ENCODE data around the gene ZSWIM5. TPM values are rescaled to one million over a fixed set of nuclear protein-coding genes. Genes with fewer than 3 reads are reported as not detected.

Gene ZSWIM5
- total RNA-seq, 1 experiment from 2014 or later = 2.2 TPM

GRCh38 chr1:45016767-45017166 lies 189.6 kb downstream of the ZSWIM5 start (continued):
- TF ChIP-seq SMAD4 (CRISPR knock-in tag; IDR thresholded peaks at IDR 0.05) (no peak), TP53 (CRISPR knock-in tag; IDR thresholded peaks at IDR 0.05) (no peak), HMGA2 (CRISPR knock-in tag; IDR thresholded peaks at IDR 0.05) (no peak), ZBTB43 (CRISPR knock-in tag; IDR thresholded peaks at IDR 0.05) (no peak), ATF1 (CRISPR knock-in tag; IDR thresholded peaks at IDR 0.05) (no peak), RORB (CRISPR knock-in tag; IDR thresholded peaks at IDR 0.05) (no peak), ZSCAN18 (CRISPR knock-in tag; IDR thresholded peaks at IDR 0.05) (no peak), ZNF425 (CRISPR knock-in tag; conservative IDR thresholded peaks at IDR 0.05) (no peak)

GRCh38 chr1:45016090-45016697 lies 190.2 kb downstream of the ZSWIM5 start:
- peaks cover 14% of the 10 kb centered on the region for H3K4me1 Mint-ChIP-seq
- no peaks in the 10 kb centered on the region for H3K27me3 Mint-ChIP-seq (ENCODE audit: low read depth)
- ATAC-seq = no peak
- no peak overlapping the region for H3K27ac Mint-ChIP-seq
- CTCF ChIA-PET = interaction anchor here (0.8 to 13.0 kb wide), 2 partner anchors 286 to 477 kb away, joined by 3 to 317 read pairs; no protein-coding TSS in a partner anchor
- DNase-seq (ENCODE audit: low spot score) = no peak
- H3K4me3 Mint-ChIP-seq = no peak overlapping the region
- peaks cover 2% of the 10 kb centered on the region for H3K36me3 Mint-ChIP-seq
- no peaks in the 10 kb centered on the region for H3K9me3 Mint-ChIP-seq
- TF ChIP-seq IRF2 (CRISPR knock-in tag; IDR thresholded peaks at IDR 0.05; ENCODE audit: borderline replicate concordance, low read depth) (no peak), NR2C2 (CRISPR knock-in tag; IDR thresholded peaks at IDR 0.05) (no peak), ERG (CRISPR knock-in tag; IDR thresholded peaks at IDR 0.05) (no peak), ZNF232 (CRISPR knock-in tag; IDR thresholded peaks at IDR 0.05) (no peak)
- POLR2A ChIA-PET = no interaction called here

- DNase-seq (ENCODE audit: low spot score) = no peak
- H3K27ac Mint-ChIP-seq = no peak overlapping the region
- CTCF ChIA-PET = interaction anchor here (0.8 to 13.0 kb wide), 2 partner anchors 286 to 477 kb away, joined by 3 to 317 read pairs; no protein-coding TSS in a partner anchor
- TF ChIP-seq MLX (CRISPR knock-in tag; IDR thresholded peaks at IDR 0.05) (no peak), ZNF263 (CRISPR knock-in tag; IDR thresholded peaks at IDR 0.05; ENCODE audit: low read depth) (no peak), ZNF317 (CRISPR knock-in tag; IDR thresholded peaks at IDR 0.05; ENCODE audit: borderline replicate concordance, low read depth) (no peak), ARID4B (CRISPR knock-in tag; IDR thresholded peaks at IDR 0.05; ENCODE audit: borderline replicate concordance) (no peak), GABPB1 (CRISPR knock-in tag; IDR thresholded peaks at IDR 0.05) (no peak), ZNF423 (CRISPR knock-in tag; IDR thresholded peaks at IDR 0.05) (no peak), SP1 (CRISPR knock-in tag; conservative IDR thresholded peaks at IDR 0.05) (no peak), GTF2I (CRISPR knock-in tag; conservative IDR thresholded peaks at IDR 0.05) (no peak)
These were observed 190.7 kb downstream of the ZSWIM5 start for GRCh38 chr1:45015683-45016082.

More at GRCh38 chr1:45015683-45016082, 190.7 kb downstream of the ZSWIM5 start:
- H3K9me3 Mint-ChIP-seq = no peaks in the 10 kb centered on the region
- no peak for ATAC-seq
- H3K4me1 Mint-ChIP-seq = peaks cover 14% of the 10 kb centered on the region
- H3K27me3 Mint-ChIP-seq (ENCODE audit: low read depth) = no peaks in the 10 kb centered on the region
- POLR2A ChIA-PET = no interaction called here
- H3K4me3 Mint-ChIP-seq = no peak overlapping the region
- H3K36me3 Mint-ChIP-seq = peaks cover 2% of the 10 kb centered on the region

Measured in WTC11 (cell line).